Suprapubic skin (tissue), 3 donors: ENCODE data around the gene RNF111.

Experiments
- EP300 ChIP-seq: sonication (generic); formaldehyde crosslinking; IDR thresholded peaks from one replicate; pipeline ENCODE4 v1.6.1; 2017; ENCODE audit warnings: antibody characterized with exemption
- TF ChIP-seq, protein P1 (sequence below), 2 donors: fragments of 200-600 bp in 1 of 2; fragments of 450-650 bp in 1 of 2; sonication (generic) in 1 of 2; IDR thresholded peaks; one replicate each; pipeline ENCODE4 v1.5.1; 2016 to 2019; ENCODE audit warnings: antibody characterized with exemption in 2 of 2, mild to moderate bottlenecking in 1 of 2, moderate library complexity in 1 of 2

GRCh38 chr15:59001946-59002345 is 14.5 kb downstream of the RNF111 start:
- TF ChIP-seq, protein P1, sequence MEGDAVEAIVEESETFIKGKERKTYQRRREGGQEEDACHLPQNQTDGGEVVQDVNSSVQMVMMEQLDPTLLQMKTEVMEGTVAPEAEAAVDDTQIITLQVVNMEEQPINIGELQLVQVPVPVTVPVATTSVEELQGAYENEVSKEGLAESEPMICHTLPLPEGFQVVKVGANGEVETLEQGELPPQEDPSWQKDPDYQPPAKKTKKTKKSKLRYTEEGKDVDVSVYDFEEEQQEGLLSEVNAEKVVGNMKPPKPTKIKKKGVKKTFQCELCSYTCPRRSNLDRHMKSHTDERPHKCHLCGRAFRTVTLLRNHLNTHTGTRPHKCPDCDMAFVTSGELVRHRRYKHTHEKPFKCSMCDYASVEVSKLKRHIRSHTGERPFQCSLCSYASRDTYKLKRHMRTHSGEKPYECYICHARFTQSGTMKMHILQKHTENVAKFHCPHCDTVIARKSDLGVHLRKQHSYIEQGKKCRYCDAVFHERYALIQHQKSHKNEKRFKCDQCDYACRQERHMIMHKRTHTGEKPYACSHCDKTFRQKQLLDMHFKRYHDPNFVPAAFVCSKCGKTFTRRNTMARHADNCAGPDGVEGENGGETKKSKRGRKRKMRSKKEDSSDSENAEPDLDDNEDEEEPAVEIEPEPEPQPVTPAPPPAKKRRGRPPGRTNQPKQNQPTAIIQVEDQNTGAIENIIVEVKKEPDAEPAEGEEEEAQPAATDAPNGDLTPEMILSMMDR (IDR thresholded peaks at IDR 0.05), result no peak
- TF ChIP-seq EP300, result no peak
